ENCODE measurements around the gene UNC5A. TPM values are rescaled to one million over a fixed set of nuclear protein-coding genes. Genes with fewer than 3 reads are reported as not detected.

The UNC5A gene
- total RNA-seq, 4 donors from 2014 or later: 0.48 TPM; not detected in 3

- H3K27me3 ChIP-seq: no peaks in the 10 kb centered on the region
- DNase-seq: no peak
- intact Hi-C loops (cut with DNase I; ENCODE audit: low total_unique reads): no loop called here
- H3K9me3 ChIP-seq: no peaks in the 10 kb centered on the region
- no peak overlapping the region for H3K27ac ChIP-seq
- H3K4me1 ChIP-seq: no peaks in the 10 kb centered on the region
- H3K4me3 ChIP-seq: no peak overlapping the region
- TF ChIP-seq POLR2A (IDR thresholded peaks at IDR 0.05) (no peak), CTCF (IDR thresholded peaks at IDR 0.05) (no peak)
- no peaks in the 10 kb centered on the region for H3K36me3 ChIP-seq
Measured at GRCh38 chr5:176882567-176882903, 72.2 kb downstream of the UNC5A start.

GRCh38 chr5:176883700-176884570 lies 73.6 kb downstream of the UNC5A start:
- H3K4me3 ChIP-seq: no peak overlapping the region
- H3K4me1 ChIP-seq: no peaks in the 10 kb centered on the region
- no peak for DNase-seq
- no peak overlapping the region for H3K27ac ChIP-seq
- H3K9me3 ChIP-seq: no peaks in the 10 kb centered on the region
- H3K36me3 ChIP-seq: no peaks in the 10 kb centered on the region
- no peak for TF ChIP-seq POLR2A (IDR thresholded peaks at IDR 0.05)
- TF ChIP-seq CTCF (IDR thresholded peaks at IDR 0.05): no peak
- intact Hi-C loops (cut with DNase I; ENCODE audit: low total_unique reads): no loop called here
- no peaks in the 10 kb centered on the region for H3K27me3 ChIP-seq

GRCh38 chr5:176884571-176884890 lies 74.2 kb downstream of the UNC5A start:
- Histone ChIP-seq H3K36me3 (no peaks in the 10 kb centered on the region), H3K27ac (no peak overlapping the region), H3K4me3 (no peak overlapping the region), H3K27me3 (no peaks in the 10 kb centered on the region), H3K9me3 (no peaks in the 10 kb centered on the region), H3K4me1 (no peaks in the 10 kb centered on the region)
- intact Hi-C loops (cut with DNase I; ENCODE audit: low total_unique reads): no loop called here
- no peak for DNase-seq
- TF ChIP-seq POLR2A (IDR thresholded peaks at IDR 0.05) (no peak), CTCF (IDR thresholded peaks at IDR 0.05) (no peak)

GRCh38 chr5:176886336-176887251 lies 76.2 kb downstream of the UNC5A start:
- intact Hi-C loops (cut with DNase I; ENCODE audit: low total_unique reads): no loop called here
- no peaks in the 10 kb centered on the region for H3K4me1 ChIP-seq
- no peak for DNase-seq
- no peak overlapping the region for H3K4me3 ChIP-seq
- no peaks in the 10 kb centered on the region for H3K9me3 ChIP-seq
- H3K27me3 ChIP-seq: no peaks in the 10 kb centered on the region
- TF ChIP-seq POLR2A (IDR thresholded peaks at IDR 0.05) (no peak), CTCF (IDR thresholded peaks at IDR 0.05) (no peak)
- H3K27ac ChIP-seq: no peak overlapping the region
- no peaks in the 10 kb centered on the region for H3K36me3 ChIP-seq

All from uterus (tissue), 4 donors.